Measurements from ENCODE around the gene NTMT1.

DNA sequence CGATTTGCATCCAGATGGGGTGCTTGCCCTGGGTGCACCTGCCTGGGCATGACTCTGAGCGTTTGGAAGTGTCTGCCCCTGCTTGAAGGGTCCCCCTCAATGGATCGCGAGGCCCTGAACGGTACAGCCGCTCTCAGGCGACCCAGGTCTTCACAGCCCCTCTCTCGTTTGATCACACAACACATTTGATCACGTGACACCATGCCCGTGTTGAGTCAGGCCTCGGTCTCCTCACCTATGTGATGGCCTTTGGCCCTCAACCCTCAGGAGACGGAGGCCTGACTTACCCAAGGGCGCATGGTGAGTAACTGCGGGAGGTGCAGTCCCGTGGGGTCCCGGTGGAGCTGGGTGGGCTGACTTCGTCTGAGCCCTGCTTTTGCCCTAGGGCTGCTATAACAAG is 18.9 kb downstream of the NTMT1 start:
- TF ChIP-seq CTCF (IDR thresholded peaks at IDR 0.05): no peak
- TF ChIP-seq EP300 (IDR thresholded peaks at IDR 0.05): no peak
- TF ChIP-seq POLR2A (IDR thresholded peaks at IDR 0.05): no peak

Measured in ovary (tissue), 3 donors.